T-helper 17 cell (primary cell): ENCODE measurements around the gene PEPD. TPM values are rescaled to one million over a fixed set of nuclear protein-coding genes. Genes with fewer than 3 reads are reported as not detected.

Source experiments
- ATAC-seq: fragments of 150-1000 bp; cut with Tn5 transposase; 2 replicates; pipeline ENCODE4 v1.10.0; 2021; ENCODE audit warnings: mild to moderate bottlenecking, moderate library complexity
- DNase-seq, 3 donors: peaks; one replicate each; pipeline versions ENCODE4 v3.0.0 to v3.0.0-alpha.2; 2020 to 2021
- H3K9me3 ChIP-seq: one replicate; pipeline ENCODE4 v1.7.0; 2013; ENCODE audit warnings: low read length, mild to moderate bottlenecking; ENCODE audit not compliant: control insufficient read depth, poor library complexity, severe bottlenecking
- H3K27ac Mint-ChIP-seq: one replicate; pipeline ENCODE4 v1.8.0; 2022; ENCODE audit warnings: mild to moderate bottlenecking, moderate library complexity, mixed read lengths
- H3K27me3 Mint-ChIP-seq: one replicate; pipeline ENCODE4 v1.8.0; 2022; ENCODE audit warnings: mixed read lengths
- H3K36me3 Mint-ChIP-seq: one replicate; pipeline ENCODE4 v1.8.0; 2022; ENCODE audit warnings: low read depth, mixed read lengths
- H3K4me1 Mint-ChIP-seq: one replicate; pipeline ENCODE4 v1.8.0; 2022; ENCODE audit warnings: mild to moderate bottlenecking, mixed read lengths
- H3K4me3 Mint-ChIP-seq: one replicate; pipeline ENCODE4 v1.8.0; 2022; ENCODE audit warnings: mild to moderate bottlenecking, moderate library complexity, mixed read lengths
- total RNA-seq, 4 donors: library from RNA in 2 of 4; stranded (reverse) in 2 of 4; gene quantifications; one replicate each; pipeline ENCODE4 v1.2.3 and lab custom pipeline; 2022 to 2026

PEPD gene
- total RNA-seq, 2 donors from 2014 or later: 38.5 to 41.4 TPM

DNA sequence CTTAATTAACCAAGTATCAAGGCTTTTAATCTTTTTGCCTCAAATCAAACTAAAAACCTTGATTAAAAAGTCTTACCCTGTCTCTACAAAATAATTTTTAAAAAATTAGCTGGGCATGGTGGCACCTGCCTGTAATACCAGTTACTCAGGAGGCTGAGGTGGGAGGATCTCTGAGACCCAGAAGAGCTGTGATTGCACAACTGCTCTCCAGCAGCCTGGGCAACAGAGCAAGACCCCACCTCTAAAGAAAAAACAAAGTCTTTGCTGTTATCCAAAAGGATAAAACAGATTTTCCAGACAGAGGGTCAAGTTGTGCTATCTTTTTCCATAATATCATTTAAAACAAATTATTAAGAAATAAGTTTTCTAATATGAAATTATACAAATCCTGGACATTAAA, 174.9 kb downstream of the PEPD start:
- DNase-seq (no peak), ATAC-seq (no peak)
- H3K4me3 Mint-ChIP-seq: no peak overlapping the region
- H3K27me3 Mint-ChIP-seq: peaks cover 89% of the 10 kb centered on the region
- H3K36me3 Mint-ChIP-seq: no peaks in the 10 kb centered on the region
- no peak overlapping the region for H3K27ac Mint-ChIP-seq
- H3K4me1 Mint-ChIP-seq: peaks cover 4% of the 10 kb centered on the region
- no peaks in the 10 kb centered on the region for H3K9me3 ChIP-seq

DNA sequence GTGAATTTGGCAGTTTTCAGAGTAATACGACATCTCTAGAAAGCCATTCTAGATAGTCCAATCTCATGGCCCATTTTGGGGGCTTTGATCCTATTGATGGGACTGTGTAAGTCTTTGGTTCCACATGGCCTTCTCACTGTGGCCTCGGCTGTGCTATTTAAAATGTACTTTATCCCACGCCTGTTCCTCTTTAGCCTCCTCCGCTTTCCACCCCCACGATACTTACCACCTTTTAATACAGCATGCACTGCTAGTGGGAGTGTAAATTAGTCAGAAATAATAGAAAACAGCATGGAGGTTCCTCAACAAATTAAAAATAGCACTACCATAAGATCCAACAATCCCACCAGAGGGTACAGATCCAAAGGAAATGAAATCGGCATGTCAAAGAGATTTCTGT, 176.4 kb downstream of the PEPD start:
- ATAC-seq (no peak), DNase-seq (no peak)
- peaks cover 4% of the 10 kb centered on the region for H3K36me3 Mint-ChIP-seq
- H3K4me1 Mint-ChIP-seq: peaks cover 4% of the 10 kb centered on the region
- peaks cover 94% of the 10 kb centered on the region for H3K27me3 Mint-ChIP-seq
- no peaks in the 10 kb centered on the region for H3K9me3 ChIP-seq
- H3K4me3 Mint-ChIP-seq: no peak overlapping the region
- H3K27ac Mint-ChIP-seq: no peak overlapping the region

DNA sequence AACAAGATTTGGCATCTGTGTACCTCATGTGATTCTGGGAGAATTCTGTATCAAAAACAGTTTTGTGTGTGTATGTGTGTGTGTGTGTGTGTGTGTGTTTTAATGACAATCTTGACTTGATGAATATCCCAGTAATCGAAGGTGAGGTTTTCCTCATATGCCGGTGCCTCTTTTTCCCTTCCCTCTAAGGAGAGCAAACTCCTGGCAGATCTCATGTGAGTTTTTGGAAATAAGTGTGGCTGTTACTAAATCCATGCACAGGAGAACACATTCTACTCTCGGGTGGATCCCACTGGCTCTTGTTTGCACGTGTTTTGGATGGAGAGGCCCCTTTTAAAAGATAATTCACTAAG, 177.0 kb downstream of the PEPD start:
- Mint-ChIP-seq H3K36me3 (peaks cover 4% of the 10 kb centered on the region), H3K4me3 (no peak overlapping the region), H3K27ac (no peak overlapping the region), H3K4me1 (peaks cover 4% of the 10 kb centered on the region), H3K27me3 (peaks cover 95% of the 10 kb centered on the region)
- H3K9me3 ChIP-seq: no peaks in the 10 kb centered on the region
- no peak for DNase-seq
- no peak for ATAC-seq

DNA sequence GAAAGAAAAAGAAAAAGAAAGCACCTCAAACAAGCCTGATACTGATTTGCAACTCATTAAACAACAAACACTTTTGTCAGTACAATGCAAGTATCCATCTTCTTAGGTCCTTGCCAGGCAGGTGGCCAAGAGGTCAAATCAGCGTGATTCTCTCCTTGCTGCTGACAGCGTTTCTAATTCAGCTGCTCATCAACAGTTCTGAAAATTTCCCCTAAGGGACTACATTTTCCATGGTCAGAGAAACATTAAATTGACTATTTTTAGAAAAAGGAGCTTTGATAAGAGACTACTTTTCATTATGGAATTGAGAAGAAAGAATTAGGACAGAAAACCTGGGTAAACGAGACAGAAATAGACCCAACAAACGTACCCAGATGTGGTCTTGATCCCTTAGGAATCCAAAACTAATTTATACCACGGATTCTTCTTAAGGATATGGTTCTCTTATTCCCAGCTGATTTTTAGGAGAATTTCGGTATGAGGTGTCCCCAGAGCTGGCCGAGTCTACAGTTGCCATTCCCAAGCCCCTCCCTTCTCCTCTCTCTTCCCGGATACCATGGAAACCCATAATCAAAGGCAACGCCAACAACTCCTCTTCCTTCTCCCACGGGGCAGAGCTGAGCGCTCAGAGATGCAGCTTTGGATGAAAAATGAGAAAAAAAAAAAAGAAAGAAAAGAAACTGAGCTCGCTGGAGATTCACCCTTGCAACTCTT, 177.6 kb downstream of the PEPD start:
- H3K27ac Mint-ChIP-seq: no peak overlapping the region
- DNase-seq (no peak), ATAC-seq (no peak)
- no peak overlapping the region for H3K4me3 Mint-ChIP-seq
- H3K27me3 Mint-ChIP-seq: peaks cover 98% of the 10 kb centered on the region
- peaks cover 4% of the 10 kb centered on the region for H3K4me1 Mint-ChIP-seq
- H3K9me3 ChIP-seq: no peaks in the 10 kb centered on the region
- H3K36me3 Mint-ChIP-seq: peaks cover 4% of the 10 kb centered on the region

DNA sequence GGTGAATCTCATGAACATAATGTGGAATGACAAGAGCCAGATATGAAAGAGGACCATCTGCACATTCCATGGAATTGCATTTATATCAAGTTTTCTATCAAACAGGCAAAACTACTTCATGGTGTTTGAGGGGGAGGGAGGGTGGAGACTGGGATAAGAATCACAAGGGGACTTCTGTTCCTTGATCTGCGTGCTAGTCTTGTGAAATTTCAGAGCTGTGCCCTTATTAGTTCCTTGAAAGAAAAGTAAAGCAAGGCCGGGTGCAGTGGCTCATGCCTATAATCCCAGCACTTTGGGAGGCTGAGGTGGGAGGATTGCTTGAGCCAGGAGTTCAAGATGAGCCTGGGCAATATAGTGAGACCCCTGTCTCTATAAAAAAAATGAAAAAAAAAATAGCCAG, 178.3 kb downstream of the PEPD start:
- no peak overlapping the region for H3K4me3 Mint-ChIP-seq
- DNase-seq (no peak), ATAC-seq (no peak)
- H3K9me3 ChIP-seq: no peaks in the 10 kb centered on the region
- H3K4me1 Mint-ChIP-seq: peaks cover 4% of the 10 kb centered on the region
- H3K36me3 Mint-ChIP-seq: peaks cover 4% of the 10 kb centered on the region
- no peak overlapping the region for H3K27ac Mint-ChIP-seq
- peaks cover 96% of the 10 kb centered on the region for H3K27me3 Mint-ChIP-seq

GRCh38 chr19:33340991-33341390, 180.6 kb downstream of the PEPD start:
- Mint-ChIP-seq H3K4me3 (no peak overlapping the region), H3K27me3 (peaks cover 81% of the 10 kb centered on the region), H3K4me1 (peaks cover 4% of the 10 kb centered on the region), H3K36me3 (peaks cover 6% of the 10 kb centered on the region), H3K27ac (no peak overlapping the region)
- DNase-seq: no peak
- no peaks in the 10 kb centered on the region for H3K9me3 ChIP-seq
- ATAC-seq: no peak

GRCh38 chr19:33339016-33339984, 182.3 kb downstream of the PEPD start:
- Mint-ChIP-seq H3K27ac (no peak overlapping the region), H3K36me3 (peaks cover 6% of the 10 kb centered on the region), H3K27me3 (peaks cover 64% of the 10 kb centered on the region), H3K4me1 (peaks cover under 1% of the 10 kb centered on the region), H3K4me3 (no peak overlapping the region)
- H3K9me3 ChIP-seq: no peaks in the 10 kb centered on the region
- ATAC-seq (no peak), DNase-seq (no peak)

Other genes with a start within 250 kb of the PEPD start
- 1 to 10 TPM; 2.2 to 2.4 TPM for gene CEBPA, start 219.3 kb downstream of the PEPD start, total RNA-seq
- gene CEBPG, start 148.1 kb downstream of the PEPD start, total RNA-seq: 10 to 100 TPM; 17.0 to 22.0 TPM
- 1 to 10 TPM in 1 of 2 donors, not detected in 1; 2.7 TPM for gene CHST8, start 100.2 kb upstream of the PEPD start, total RNA-seq